HG02588 (cell line): Measurements from ENCODE around the gene FGGY.
"Not testable (repeated sequence)": the region's sequence is repeated elsewhere in the genome, so short reads cannot be mapped to it uniquely, and the experiment has no call there.

Experiments
- ATAC-seq: cut with Tn5 transposase; IDR thresholded peaks from one replicate; pipeline ENCODE4 v1.9.1; 2021; ENCODE audit warnings: mild to moderate bottlenecking, moderate library complexity; ENCODE audit not compliant: unreplicated experiment

Gene FGGY

GRCh38 chr1:59288046-59288445 is 8.8 kb upstream of the FGGY start:
- no peak for ATAC-seq

DNA sequence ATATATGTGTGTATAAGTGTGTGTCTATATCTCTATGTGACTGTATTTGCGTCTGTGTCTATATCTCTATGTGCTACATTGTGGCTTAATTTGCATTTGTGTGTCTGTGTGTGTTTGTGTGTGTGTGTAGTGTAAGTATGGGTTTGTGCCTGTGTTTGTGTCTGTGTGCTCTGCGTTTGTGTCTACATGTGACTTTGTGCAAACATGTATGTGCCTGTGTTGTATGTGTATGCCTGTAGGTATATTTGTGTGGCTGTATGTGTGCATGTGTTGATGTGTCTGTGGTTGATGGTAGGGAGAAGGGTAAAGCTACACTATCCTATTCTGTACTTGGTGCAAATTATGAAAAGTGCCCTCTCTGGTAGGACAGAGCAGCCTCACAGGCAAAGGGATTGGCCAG is 7.3 kb upstream of the FGGY start:
- no peak for ATAC-seq

DNA sequence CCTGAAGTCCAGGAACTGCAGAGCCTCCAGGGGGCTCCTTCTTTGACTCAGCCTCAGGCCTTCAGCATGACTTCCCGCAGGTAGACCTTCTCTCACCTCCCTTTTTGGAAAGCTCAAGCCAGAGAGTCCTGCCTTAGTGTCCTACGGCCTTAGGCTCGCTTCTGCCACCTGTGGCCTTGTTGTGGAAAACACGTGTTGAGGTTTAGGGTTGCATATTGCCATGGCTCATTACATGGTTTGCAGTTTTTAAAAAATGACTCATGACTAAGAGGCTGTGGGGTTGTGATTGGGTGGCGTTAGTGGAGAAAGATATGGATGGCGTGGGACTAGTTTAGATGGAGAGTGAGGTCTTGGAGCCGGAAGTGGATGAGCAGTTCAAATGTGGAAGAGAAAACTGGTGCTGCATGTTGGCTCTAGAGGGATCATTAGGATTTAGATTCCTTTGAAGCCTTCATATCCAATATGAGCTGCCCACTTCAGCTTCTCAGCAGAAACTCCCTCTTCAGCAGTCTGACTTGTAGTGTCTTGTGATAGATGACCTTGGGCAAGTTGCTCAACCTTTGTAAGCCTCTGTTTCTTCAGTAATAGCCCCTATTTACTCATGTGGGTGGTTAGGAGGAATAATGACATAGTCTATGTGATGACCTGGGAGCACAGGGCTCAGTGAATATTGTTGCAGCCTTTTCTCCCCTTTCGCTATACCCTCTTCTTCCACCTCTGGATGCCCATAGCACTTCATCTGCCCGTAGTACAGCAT is 6.5 kb upstream of the FGGY start:
- ATAC-seq, result peak; percentile 87

DNA sequence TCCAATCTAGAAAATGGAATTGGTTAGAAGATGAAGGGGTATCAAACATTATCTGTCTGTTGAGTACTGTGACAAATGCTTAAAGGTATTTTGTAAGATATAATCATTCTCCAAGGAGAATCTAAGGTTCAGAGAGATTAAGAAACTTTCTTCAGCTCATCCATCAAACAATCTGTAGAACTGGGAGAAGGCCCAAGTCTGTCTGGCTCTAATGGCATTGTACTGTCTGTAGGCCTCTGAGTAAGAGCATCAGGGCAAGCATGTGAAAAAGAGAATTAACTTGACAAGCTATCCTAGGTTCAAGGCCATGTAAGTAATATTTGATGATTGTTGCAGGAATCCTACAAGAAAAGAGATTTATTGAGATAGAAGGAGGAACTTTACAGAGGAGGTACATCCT is 5.3 kb upstream of the FGGY start:
- no peak for ATAC-seq

- no peak for ATAC-seq
These were observed 4.3 kb upstream of the FGGY start for GRCh38 chr1:59292562-59292961.

DNA sequence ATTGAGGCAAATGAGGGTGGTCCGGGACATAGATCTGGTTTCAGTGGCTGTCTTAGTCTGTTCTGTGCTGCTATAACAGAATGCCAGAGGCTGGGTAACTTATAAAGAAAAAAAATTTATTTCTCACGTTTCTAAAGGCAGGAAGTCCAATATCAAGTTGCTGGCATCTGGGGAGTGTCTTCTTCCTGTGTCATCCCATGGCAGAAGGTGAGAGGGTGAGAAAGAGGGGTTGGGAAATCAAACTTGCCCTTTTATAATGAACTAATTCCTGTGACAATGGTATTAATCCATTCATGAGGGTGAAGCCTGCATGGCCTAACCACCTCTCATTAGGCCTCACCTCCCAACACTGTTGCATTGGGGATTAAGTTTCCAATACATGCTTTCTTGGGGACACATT is 3.7 kb upstream of the FGGY start:
- no peak for ATAC-seq

DNA sequence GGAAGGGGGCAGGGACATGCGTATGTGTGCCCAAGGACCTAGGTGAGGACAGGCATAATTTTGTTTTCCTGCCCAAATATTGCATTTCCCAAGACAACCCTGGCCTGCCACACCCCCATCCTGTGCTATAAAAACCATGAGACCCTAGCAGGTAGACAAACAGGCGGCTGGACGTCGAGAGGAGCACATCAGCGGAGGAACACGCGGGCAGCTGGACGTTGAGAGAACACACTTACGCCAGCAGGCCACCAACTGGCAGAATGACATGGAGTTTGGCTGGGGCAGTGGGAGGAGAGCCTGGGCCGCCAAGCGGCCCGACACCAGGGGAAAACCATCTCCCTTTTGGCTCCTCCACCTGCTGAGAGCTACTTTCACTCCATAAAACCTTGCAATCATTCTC is 3.0 kb upstream of the FGGY start:
- ATAC-seq, result no peak

- no peak for ATAC-seq
These were observed 2.5 kb upstream of the FGGY start for GRCh38 chr1:59294423-59294822.

DNA sequence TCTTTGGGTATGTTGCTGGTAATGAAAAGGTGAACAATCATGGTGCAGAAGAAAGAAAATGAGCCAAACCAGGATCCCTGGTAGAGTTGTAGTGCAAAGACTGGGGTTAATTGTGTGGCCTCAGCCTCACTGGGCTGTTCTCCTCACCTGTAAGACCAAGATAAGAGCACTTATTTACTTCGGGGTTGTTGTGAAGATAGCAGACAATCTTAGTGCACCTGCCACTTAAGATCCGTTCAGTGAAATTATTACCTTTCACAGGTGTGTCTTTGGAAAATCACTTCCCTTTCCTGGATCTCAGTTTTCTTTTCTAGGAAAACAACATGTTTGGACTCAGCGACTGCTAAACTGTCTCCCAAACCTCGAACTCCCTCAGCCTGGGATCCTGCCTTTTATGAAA is 1.3 kb upstream of the FGGY start:
- ATAC-seq, result no peak

DNA sequence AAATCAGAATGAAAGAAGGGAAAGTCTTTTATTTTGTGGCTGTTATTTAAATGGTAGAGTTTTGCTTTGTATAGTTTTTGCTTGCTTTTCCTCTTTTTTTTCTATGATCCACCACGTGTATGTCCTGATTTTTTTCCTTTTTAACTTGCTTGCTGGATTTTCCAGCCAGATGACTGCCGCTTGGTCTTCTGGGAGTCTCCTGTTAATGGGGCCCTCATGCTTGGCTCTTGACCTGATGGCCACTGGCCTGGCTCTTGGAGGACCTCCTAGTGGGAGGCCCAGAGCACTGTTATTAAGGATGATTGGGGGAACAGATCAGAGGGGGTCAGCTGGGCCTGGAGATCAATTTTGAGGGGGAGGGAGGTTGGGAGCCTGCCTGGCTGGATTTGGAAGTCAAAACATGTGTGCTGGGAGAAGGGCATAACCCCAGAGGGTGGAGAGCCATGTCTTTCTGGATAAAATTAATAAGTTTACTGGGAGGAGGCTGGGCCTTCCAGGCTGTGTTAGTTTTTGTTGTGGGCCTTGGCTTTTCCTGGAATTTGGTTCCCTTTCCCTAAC is 1.2 kb downstream of the FGGY start:
- ATAC-seq, result no peak

- no peak for ATAC-seq
These were observed 1.9 kb downstream of the FGGY start for GRCh38 chr1:59298710-59299346.

DNA sequence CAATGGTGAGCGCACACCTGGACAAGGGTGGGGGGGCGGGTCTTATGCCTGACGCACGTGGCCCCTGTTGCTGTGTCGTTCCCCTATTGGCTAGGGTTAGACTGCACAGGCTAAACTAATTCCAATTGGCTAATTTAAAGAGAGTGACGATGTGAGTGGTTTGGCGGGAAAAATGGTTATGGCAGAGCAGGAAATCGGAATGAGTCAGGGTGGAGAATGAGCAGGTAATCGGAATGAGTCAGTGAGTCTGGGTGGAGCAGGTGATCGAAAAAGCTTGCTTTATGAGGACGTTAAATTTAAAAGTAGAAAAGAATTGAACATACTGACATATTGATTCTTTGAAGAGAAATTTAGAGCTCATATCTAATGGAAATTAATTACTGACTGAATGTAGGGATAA is 2.8 kb downstream of the FGGY start:
- ATAC-seq, result not testable (repeated sequence)

DNA sequence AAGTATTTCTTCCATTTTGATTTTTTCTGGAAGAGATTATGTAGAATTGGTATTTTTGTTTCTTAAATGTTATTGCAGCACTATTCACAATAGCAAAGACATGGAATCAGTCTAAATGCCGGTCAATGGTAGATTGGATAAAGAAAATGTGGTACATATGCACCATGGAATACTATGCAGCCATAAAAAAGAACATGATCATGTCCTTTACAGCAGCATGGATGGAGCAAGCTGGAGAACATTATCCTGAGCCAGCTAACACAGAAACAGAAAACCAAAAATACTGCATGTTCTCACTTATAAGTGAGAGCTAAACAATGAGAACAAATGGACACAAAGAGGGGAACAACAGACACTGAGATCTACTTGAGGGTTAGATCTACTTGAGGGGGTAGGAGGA is 5.4 kb downstream of the FGGY start:
- ATAC-seq, result no peak

DNA sequence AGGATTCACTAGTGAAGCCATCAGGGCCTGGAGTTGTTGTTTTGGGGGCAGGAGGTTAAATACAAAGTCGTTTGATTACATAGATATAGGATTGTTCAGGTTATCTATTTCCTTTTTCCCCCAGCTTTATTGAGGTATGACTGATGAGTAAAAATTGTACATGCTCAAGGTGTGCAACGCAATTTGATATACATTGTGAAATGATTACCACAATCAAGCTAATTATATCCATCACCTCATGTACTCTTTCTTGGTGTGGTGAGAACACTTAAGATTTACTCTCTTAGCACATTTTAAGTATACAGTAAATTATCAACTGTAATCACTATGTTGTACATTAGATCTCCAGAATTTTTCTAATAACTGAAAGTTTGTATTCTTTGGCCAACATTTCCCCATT is 6.0 kb downstream of the FGGY start:
- ATAC-seq, result no peak

DNA sequence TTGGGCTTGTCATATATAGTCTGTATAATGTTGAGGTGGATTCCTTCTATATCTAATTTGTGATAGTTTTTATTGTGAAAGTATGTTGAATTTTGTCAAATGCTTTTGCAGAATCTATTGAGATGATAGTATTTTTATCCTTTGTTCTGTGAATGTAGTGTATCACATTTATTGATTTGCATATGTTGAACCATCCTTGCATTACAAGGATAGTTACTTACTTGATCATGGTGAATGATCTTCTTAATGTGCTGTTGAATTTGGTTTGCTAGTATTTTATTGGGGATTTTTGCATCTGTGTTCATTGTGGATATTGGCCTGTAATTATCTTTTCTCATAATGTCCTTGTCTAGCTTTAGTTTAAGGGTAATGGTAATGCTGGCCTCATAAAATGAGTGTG is 8.3 kb downstream of the FGGY start:
- no peak for ATAC-seq

- ATAC-seq, result no peak
These were observed 10.7 kb downstream of the FGGY start for GRCh38 chr1:59307591-59307990.

DNA sequence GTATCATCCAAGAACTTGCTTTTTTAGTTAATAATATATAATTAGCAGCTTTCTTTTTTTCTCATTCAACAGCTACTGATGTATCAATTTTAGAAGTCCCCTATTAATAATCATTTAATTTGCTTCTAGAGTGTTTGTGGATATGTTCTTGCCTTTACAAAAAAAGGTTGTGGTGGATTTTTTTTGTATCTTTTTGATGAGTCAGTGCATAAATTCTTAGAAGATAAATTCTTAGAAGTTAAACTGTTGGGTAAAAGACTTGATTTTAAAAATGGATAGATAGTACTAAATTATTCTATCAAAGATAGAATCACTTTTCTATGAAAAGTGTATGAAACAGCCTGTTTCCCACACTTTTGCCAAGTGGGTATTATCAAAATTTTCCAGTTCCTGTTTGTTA is 11.9 kb downstream of the FGGY start:
- ATAC-seq, result no peak

DNA sequence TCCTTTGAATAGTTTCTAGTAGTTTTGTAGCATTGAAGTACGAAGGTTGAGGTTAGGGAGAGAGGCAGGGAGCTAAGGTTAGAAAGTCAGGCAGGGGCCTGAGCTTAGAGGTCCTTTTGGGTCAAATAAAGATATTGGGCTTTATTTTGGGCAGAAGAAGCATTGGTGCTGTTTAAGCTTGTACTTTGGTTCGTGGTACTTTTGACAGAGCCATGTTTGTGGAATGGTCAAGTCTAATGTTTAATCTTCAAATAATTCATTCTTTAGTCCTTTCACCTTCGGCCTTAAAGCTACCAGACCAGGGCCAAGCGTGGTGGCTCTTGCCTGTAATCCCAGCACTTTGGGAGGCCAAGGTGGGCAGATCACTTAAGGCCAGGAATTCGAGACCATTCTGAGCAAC is 12.5 kb downstream of the FGGY start:
- ATAC-seq, result no peak

DNA sequence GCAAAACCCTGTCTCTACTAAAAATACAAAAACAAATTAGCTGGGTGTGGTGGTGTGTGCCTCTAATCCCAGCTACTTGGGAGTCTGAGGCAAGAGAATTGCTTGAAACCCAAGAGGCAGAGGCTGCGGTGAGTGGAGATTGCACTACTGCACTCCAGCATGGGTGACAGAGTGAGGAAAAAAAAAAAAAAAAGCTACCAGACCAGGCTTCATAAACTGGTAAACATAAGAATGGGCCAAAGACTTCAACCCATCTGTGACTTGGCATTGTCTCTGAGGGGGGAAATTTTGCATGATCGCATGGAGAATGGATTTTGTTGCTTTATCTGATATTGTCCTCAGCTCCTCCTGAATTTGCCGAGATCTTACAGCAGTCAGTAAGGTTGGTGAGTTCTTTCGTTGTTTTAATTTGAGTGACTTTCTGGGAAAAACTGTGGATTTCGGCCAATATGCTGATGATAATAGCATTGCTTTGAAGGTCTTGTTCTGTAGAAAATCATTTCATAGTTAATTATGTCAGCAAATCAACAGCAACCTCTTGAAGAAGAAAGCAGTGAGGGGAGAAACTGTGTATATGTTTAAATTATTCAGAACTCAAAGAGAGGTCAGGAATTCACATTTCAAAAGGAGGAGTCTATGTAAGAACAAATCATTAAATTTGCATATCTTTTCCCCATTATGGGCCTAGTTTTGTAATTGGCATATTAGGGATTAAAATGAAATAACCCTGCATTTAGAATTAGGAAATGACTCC is 13.1 kb downstream of the FGGY start:
- no peak for ATAC-seq

DNA sequence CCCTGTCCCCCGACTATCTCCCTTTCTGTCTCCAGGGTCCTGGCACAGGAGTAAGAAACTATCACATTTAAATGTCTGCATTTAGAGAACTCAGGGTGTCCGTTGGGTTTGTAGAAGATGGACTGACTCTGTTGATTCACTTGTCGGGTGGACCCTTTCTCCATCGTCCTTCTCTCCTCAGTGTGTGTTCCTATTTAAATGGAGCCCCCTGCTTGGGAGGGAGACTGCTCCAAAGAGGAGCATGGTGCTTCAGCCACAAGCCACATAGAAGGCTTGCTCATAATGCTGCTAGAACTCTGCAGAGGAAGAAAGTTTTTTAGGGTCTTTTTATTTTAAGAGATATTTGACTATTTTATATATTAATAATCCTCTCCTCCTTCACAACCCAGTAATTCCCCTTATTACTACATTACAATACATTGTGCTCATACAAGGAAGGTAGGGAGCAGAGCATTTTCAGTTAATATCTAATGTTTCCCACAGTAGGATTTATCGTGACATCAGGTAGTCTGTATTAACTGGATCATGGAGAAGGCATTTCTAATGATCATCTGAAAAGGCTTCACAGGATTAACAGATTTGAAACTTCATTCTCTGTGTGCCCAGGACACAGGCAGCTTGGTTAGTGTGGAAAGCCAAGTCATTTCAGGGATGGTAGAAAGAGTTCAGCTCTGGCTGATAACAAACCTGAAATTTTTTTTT is 13.8 kb downstream of the FGGY start:
- no peak for ATAC-seq
